GM18951 (cell line): Measurements from ENCODE around the gene DNAH2.

Source experiments
- POLR2A ChIP-seq: IDR thresholded peaks from 4 replicates; pipeline ENCODE4 v1.6.1; 2011; ENCODE audit warnings: mild to moderate bottlenecking; ENCODE audit not compliant: insufficient read length, insufficient read depth; ENCODE audit errors: extremely low read depth
- in situ Hi-C: fragments of 300-500 bp; cut with MboI; formaldehyde crosslinking; loops from one replicate; pipeline ENCODE4 v1.12.0; 2022; ENCODE audit warnings: low sequenced_read_pairs, mixed read lengths, inconsistent platforms; ENCODE audit not compliant: unreplicated experiment

The DNAH2 gene

GRCh38 chr17:7848131-7848579, 130.6 kb downstream of the DNAH2 start:
- in situ Hi-C loops: no loop called here
- no peak for TF ChIP-seq POLR2A

- in situ Hi-C loops: no loop called here
- TF ChIP-seq POLR2A: no peak
Measured at GRCh38 chr17:7848739-7849129, 131.2 kb downstream of the DNAH2 start.

- no peak for TF ChIP-seq POLR2A
- in situ Hi-C loops: no loop called here
Measured at GRCh38 chr17:7849130-7849750, 131.7 kb downstream of the DNAH2 start.

- no peak for TF ChIP-seq POLR2A
- in situ Hi-C loops: no loop called here
Measured at GRCh38 chr17:7849751-7850504, 132.4 kb downstream of the DNAH2 start.

GRCh38 chr17:7850701-7851437, 133.3 kb downstream of the DNAH2 start:
- no peak for TF ChIP-seq POLR2A
- in situ Hi-C loops: no loop called here

- in situ Hi-C loops: no loop called here
- TF ChIP-seq POLR2A: peak; percentile 59
Measured at GRCh38 chr17:7851438-7852261, 134.1 kb downstream of the DNAH2 start.

GRCh38 chr17:7852262-7852670, 134.7 kb downstream of the DNAH2 start:
- no peak for TF ChIP-seq POLR2A
- in situ Hi-C loops: no loop called here

- in situ Hi-C loops: no loop called here
- no peak for TF ChIP-seq POLR2A
Measured at GRCh38 chr17:7852919-7853690, 135.6 kb downstream of the DNAH2 start.

GRCh38 chr17:7853691-7854038, 136.1 kb downstream of the DNAH2 start:
- in situ Hi-C loops: no loop called here
- TF ChIP-seq POLR2A: no peak

- in situ Hi-C loops: no loop called here
- no peak for TF ChIP-seq POLR2A
Measured at GRCh38 chr17:7854078-7854777, 136.7 kb downstream of the DNAH2 start.

GRCh38 chr17:7854851-7855659, 137.5 kb downstream of the DNAH2 start, which contains the start of gene TMEM88:
TSS of gene TMEM88 (plus strand) at chr17:7855066. CDS start at chr17:7855075, 9 bp downstream.
- TF ChIP-seq POLR2A: peak; percentile 22
- in situ Hi-C loops: no loop called here
